DOHH2 (cell line): ENCODE measurements around the gene TNFAIP2.

Experiments used
- CTCF ChIP-seq: fragments of 200-600 bp; sonication (generic); IDR thresholded peaks from one replicate; pipeline ENCODE4 v1.5.1; 2014; ENCODE audit warnings: antibody characterized with exemption, mild to moderate bottlenecking, low read depth, low read length; ENCODE audit not compliant: poor library complexity, severe bottlenecking
- EZH2phosphoT487 ChIP-seq: fragments of 200-600 bp; sonication (generic); IDR thresholded peaks from 2 replicates; pipeline ENCODE4 v1.6.1; 2017; ENCODE audit warnings: borderline replicate concordance, mild to moderate bottlenecking, antibody characterized with exemption, low read length, moderate library complexity, mixed read lengths

GRCh38 chr14:103093856-103094405, 29.3 kb upstream of the TNFAIP2 start:
- TF ChIP-seq CTCF = no peak
- TF ChIP-seq EZH2phosphoT487 = no peak
